Lower leg skin (tissue), 3 donors: ENCODE results near the gene SAPCD2.

Source experiments
- POLR2A ChIP-seq, 2 donors: fragments of 450-650 bp; IDR thresholded peaks; one replicate each; pipeline ENCODE4 v1.6.1; 2016 to 2017; ENCODE audit warnings: antibody characterized with exemption in 2 of 2, mild to moderate bottlenecking in 1 of 2, moderate library complexity in 1 of 2
- TF ChIP-seq, protein P1 (sequence below), 3 donors: fragments of 450-650 bp; IDR thresholded peaks; one replicate each; pipeline ENCODE4 v1.5.1; 2016; ENCODE audit warnings: antibody characterized with exemption in 3 of 3, mild to moderate bottlenecking in 3 of 3, moderate library complexity in 2 of 3

DNA sequence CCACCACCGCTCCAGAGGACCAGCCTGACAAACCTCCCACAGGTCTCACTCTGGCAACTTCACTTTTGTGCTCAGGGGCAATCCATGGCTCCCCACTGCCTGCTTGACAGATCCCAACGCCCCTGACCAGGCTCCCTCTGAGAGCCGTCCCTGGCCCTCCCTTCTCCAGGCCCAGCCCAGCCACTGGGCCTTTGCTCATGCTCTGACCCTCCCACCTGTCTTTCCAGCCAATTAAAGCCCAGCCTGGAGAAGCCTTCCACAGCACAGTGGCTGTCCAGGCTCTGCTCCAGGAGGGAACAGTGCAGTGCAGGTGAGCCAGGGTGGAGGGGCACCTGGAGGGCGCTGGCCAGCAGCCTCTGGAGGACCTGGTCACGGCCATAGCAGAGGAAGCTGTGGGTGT lies 19.8 kb downstream of the SAPCD2 start:
- TF ChIP-seq, protein P1, sequence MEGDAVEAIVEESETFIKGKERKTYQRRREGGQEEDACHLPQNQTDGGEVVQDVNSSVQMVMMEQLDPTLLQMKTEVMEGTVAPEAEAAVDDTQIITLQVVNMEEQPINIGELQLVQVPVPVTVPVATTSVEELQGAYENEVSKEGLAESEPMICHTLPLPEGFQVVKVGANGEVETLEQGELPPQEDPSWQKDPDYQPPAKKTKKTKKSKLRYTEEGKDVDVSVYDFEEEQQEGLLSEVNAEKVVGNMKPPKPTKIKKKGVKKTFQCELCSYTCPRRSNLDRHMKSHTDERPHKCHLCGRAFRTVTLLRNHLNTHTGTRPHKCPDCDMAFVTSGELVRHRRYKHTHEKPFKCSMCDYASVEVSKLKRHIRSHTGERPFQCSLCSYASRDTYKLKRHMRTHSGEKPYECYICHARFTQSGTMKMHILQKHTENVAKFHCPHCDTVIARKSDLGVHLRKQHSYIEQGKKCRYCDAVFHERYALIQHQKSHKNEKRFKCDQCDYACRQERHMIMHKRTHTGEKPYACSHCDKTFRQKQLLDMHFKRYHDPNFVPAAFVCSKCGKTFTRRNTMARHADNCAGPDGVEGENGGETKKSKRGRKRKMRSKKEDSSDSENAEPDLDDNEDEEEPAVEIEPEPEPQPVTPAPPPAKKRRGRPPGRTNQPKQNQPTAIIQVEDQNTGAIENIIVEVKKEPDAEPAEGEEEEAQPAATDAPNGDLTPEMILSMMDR (IDR thresholded peaks at IDR 0.05): no peak
- TF ChIP-seq POLR2A (IDR thresholded peaks at IDR 0.05): no peak
